Prostate gland (tissue), 2 donors: Measurements from ENCODE around the gene GPC5. TPM values are rescaled to one million over a fixed set of nuclear protein-coding genes. Genes with fewer than 3 reads are reported as not detected.

Experiments
- DNase-seq: peaks from one replicate; pipeline ENCODE4 v3.0.0-alpha.2; 2019; ENCODE audit warnings: low spot score
- H3K27ac ChIP-seq, 2 donors: fragments of 200-600 bp; sonication (generic); 2 replicates each; pipeline ENCODE4 v1.5.1; 2017 to 2019
- H3K27me3 ChIP-seq: fragments of 200-600 bp; sonication (generic); replicated peaks from 2 replicates; pipeline ENCODE4 v1.5.1; 2019; ENCODE audit not compliant: insufficient read depth
- H3K36me3 ChIP-seq, 2 donors: fragments of 200-600 bp; sonication (generic); 1 replicate in 1 of 2; 2 replicates in 1 of 2; pipeline versions ENCODE4 v1.5.1 to v1.8.1; 2017 to 2019
- H3K4me1 ChIP-seq: fragments of 200-600 bp; sonication (generic); replicated peaks from 2 replicates; pipeline ENCODE4 v1.5.1; 2019
- H3K4me3 ChIP-seq, 2 donors: fragments of 200-600 bp; sonication (generic); 2 replicates each; pipeline ENCODE4 v1.5.1; 2017 to 2019
- H3K9me3 ChIP-seq: fragments of 200-600 bp; sonication (generic); 2 replicates; pipeline ENCODE4 v1.5.1; 2017
- CTCF ChIP-seq, 4 experiments: fragments of 200-600 bp in 2 of 4; fragments of 450-650 bp in 2 of 4; sonication (generic) in 2 of 4; IDR thresholded peaks; 1 replicate in 3 of 4; 2 replicates in 1 of 4; pipeline ENCODE4 v1.5.1; 2016 to 2019; ENCODE audit warnings: antibody characterized with exemption in 4 of 4, mild to moderate bottlenecking in 2 of 4, moderate library complexity in 2 of 4
- POLR2A ChIP-seq: fragments of 450-650 bp; IDR thresholded peaks from one replicate; pipeline ENCODE4 v1.6.1; 2016; ENCODE audit warnings: antibody characterized with exemption, mild to moderate bottlenecking
- POLR2AphosphoS5 ChIP-seq: sonication (generic); formaldehyde crosslinking; IDR thresholded peaks from one replicate; pipeline ENCODE4 v1.6.1; 2017; ENCODE audit warnings: antibody characterized with exemption
- WGBS: methylation state at CpG from one replicate; pipeline ENCODE4 v1.1.5; 2018; 5-methylcytosine and 5-hydroxymethylcytosine counted together
- intact Hi-C: fragments of 100-400 bp; cut with DNase I; formaldehyde crosslinking; loops from one replicate; pipeline ENCODE4 v1.14.2; 2022
- total RNA-seq, 2 donors: library from RNA; depleted of rRNA; stranded (reverse); fragments of >200 nt; gene quantifications; one replicate each; pipeline ENCODE4 v1.1.0, GENCODE V29; 2016

The GPC5 gene
- total RNA-seq, 2 donors from 2014 or later, result 0.23 to 35.0 TPM

GRCh38 chr13:91709180-91709579 lies 310.8 kb downstream of the GPC5 start:
- Histone ChIP-seq H3K27me3 (no peaks in the 10 kb centered on the region), H3K36me3 (no peaks in the 10 kb centered on the region), H3K4me3 (no peak overlapping the region), H3K4me1 (no peaks in the 10 kb centered on the region), H3K27ac (no peak overlapping the region), H3K9me3 (no peaks in the 10 kb centered on the region)
- TF ChIP-seq POLR2A (no peak), CTCF (IDR thresholded peaks at IDR 0.05) (no peak), POLR2AphosphoS5 (no peak)
- intact Hi-C loops, result no loop called here
- no peak for DNase-seq
- 89% methylated on average over 3 of the region's 3 CpGs for WGBS

- 87% methylated on average over 3 of the region's 3 CpGs for WGBS
- Histone ChIP-seq H3K4me3 (no peak overlapping the region), H3K27me3 (no peaks in the 10 kb centered on the region), H3K9me3 (no peaks in the 10 kb centered on the region), H3K27ac (no peak overlapping the region), H3K4me1 (no peaks in the 10 kb centered on the region), H3K36me3 (no peaks in the 10 kb centered on the region)
- DNase-seq, result no peak
- intact Hi-C loops, result no loop called here
- TF ChIP-seq CTCF (IDR thresholded peaks at IDR 0.05) (no peak), POLR2AphosphoS5 (no peak), POLR2A (no peak)
Measured at GRCh38 chr13:91710733-91711132, 312.3 kb downstream of the GPC5 start.

- Histone ChIP-seq H3K27me3 (no peaks in the 10 kb centered on the region), H3K36me3 (no peaks in the 10 kb centered on the region), H3K9me3 (no peaks in the 10 kb centered on the region), H3K27ac (no peak overlapping the region), H3K4me1 (no peaks in the 10 kb centered on the region), H3K4me3 (no peak overlapping the region)
- intact Hi-C loops, result no loop called here
- no peak for DNase-seq
- 57% methylated on average over 3 of the region's 3 CpGs for WGBS
- no peak for TF ChIP-seq POLR2AphosphoS5
- no peak for TF ChIP-seq POLR2A
- TF ChIP-seq CTCF (IDR thresholded peaks at IDR 0.05), result no peak
Measured at GRCh38 chr13:91714855-91715254, 316.4 kb downstream of the GPC5 start.

DNA sequence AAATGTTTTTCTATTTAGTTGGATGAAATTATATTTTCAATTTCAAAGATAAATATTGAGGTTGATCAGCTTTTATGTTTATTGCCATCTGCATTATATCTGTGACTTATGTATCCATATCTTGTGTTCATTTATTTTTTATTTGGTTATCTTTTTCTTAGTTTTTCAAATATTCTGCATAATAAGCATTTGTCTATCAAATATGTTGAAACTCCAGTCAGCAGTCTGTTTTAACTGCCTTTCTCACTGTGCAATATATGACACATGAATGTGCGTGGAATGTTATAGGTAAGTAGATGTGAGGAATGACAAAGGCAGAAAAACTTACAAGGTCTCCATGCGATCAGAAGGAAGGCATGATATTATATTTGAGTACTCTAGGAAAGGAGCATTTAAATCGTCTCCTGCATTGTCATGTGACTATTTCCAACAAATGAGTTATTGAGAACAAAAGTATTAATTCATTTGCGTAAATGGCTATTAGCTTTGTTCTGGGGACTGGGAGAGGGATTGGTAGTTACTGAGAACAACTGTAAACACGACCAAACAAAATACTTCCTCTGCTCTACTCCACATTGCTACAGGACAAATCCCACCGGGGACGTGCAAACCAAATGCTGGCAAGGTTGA lies 318.1 kb downstream of the GPC5 start:
- Histone ChIP-seq H3K36me3 (no peaks in the 10 kb centered on the region), H3K4me1 (no peaks in the 10 kb centered on the region), H3K27me3 (no peaks in the 10 kb centered on the region), H3K9me3 (no peaks in the 10 kb centered on the region), H3K4me3 (no peak overlapping the region), H3K27ac (no peak overlapping the region)
- no peak for TF ChIP-seq POLR2A
- TF ChIP-seq POLR2AphosphoS5, result no peak
- TF ChIP-seq CTCF (IDR thresholded peaks at IDR 0.05), result no peak
- 81% methylated on average over 7 of the region's 7 CpGs for WGBS
- intact Hi-C loops, result no loop called here
- no peak for DNase-seq

- no peaks in the 10 kb centered on the region for H3K36me3 ChIP-seq
- no peak overlapping the region for H3K4me3 ChIP-seq
- no peak overlapping the region for H3K27ac ChIP-seq
- no peaks in the 10 kb centered on the region for H3K9me3 ChIP-seq
- H3K27me3 ChIP-seq, result no peaks in the 10 kb centered on the region
- no peak for TF ChIP-seq POLR2AphosphoS5
- TF ChIP-seq POLR2A, result no peak
- no peak for TF ChIP-seq CTCF (IDR thresholded peaks at IDR 0.05)
- intact Hi-C loops, result no loop called here
- 38% methylated on average over 3 of the region's 3 CpGs for WGBS
- DNase-seq, result no peak
- no peaks in the 10 kb centered on the region for H3K4me1 ChIP-seq
Measured at GRCh38 chr13:91719033-91719432, 320.6 kb downstream of the GPC5 start.
